HG02870 (cell line): ENCODE measurements around the gene SLC9A9.
A peak's percentile ranks its signal among the peaks of the same experiment; 100 is the strongest.

Experiments used
- ATAC-seq: cut with Tn5 transposase; IDR thresholded peaks from one replicate; pipeline ENCODE4 v1.9.1; 2021; ENCODE audit warnings: mild to moderate bottlenecking, moderate library complexity; ENCODE audit not compliant: unreplicated experiment

The SLC9A9 gene

DNA sequence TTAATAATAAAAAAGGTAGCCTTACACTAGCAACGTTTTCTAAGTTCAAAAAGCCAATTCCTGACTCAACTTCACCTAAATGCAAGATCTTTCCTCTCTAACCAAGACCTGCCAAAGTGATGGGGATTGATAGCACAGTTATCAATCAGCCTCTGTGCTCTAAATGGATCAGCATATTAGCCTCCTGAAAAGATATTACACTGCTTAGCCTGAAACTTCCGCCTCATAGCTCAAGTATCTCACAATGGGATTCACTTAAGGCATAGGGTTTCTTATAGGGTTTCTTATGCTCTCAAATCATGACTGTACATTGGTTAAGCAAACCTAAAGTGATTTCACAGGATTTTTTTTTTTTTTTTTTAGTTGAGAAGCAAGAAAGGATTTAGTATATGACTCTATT is 436 bp upstream of the SLC9A9 start:
- no peak for ATAC-seq

DNA sequence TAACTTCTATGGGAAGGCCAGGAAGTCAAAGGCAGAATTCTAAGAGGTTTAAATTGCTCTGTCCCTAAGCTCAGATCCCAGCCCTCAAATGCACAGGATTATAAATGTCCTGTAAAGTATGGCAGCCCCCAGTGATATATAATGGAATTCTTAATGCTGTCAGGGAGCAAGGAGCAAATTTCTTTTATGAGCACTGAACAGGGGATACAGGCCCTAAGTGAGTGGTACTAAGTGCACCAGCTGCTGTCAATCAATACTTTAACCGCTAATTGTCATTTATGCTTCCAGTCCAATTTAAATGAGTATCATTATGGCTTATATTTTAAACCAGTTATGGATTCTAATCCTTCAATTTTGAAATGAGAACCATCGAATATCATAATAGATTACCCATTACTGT is 4.7 kb downstream of the SLC9A9 start:
- ATAC-seq, result no peak

DNA sequence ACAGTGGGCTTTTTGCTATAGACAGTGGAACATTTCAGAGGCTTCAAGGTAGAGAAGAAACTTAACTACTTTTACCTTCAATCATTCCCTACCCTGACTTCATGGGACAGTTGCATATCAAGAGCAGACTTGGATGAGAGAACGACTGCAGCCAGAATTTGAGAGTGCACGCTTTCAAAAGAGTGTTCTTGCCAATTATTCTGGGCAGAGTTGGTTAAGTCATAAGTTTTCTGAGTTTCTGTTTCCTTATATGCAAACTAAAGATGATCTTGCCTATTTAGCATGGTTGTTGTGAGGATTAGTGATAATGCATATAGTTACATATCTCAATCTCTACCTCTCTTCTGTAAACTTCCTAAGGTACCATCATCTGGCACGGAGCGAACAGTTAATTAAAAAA is 7.6 kb downstream of the SLC9A9 start:
- ATAC-seq, result no peak

- ATAC-seq, result no peak
Observed at GRCh38 chr3:143839980-143840379, 8.3 kb downstream of the SLC9A9 start.

GRCh38 chr3:143837076-143837475 is 11.2 kb downstream of the SLC9A9 start:
- ATAC-seq, result no peak

- ATAC-seq, result no peak
Observed at GRCh38 chr3:143835312-143835711, 13.0 kb downstream of the SLC9A9 start.

DNA sequence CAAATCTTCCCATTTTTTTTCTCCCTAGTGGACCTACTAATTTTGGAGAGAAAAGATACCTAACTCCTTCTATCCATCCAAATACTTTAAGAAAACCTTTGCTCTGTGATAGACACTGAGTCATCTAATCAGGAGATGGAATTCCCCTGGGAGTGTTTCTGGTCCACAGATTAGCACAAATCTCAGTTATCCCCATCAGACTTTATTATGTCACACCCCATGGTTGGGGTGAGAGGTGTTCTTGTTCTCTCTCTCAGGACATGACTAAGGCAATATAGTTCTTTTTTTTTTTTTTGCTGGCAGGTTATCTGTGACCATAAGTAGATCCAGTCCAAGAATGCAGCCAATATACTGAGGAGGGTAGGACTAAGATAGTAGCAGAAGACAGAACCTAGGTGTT is 15.8 kb downstream of the SLC9A9 start:
- ATAC-seq, result peak; percentile 69

- ATAC-seq, result peak; percentile 78
Observed at GRCh38 chr3:143831994-143832393, 16.3 kb downstream of the SLC9A9 start.

DNA sequence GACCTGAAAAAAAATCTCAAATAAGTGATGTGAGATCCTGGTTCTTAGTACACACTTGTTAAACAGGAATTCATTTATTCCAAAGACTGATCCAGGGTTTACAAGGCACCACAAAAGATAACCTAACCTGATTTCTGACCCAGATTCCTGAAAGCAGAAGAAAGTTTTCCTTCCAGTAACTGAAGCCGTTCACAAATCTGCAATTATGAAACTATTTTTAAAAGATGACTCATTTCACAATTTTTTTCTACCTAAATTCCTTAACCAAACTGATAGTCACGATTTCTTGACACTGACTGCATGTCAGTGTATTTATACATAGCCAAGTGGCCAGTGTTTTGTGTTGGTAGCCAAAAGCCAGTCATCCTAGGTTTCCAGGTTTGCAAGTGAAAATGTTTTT is 17.1 kb downstream of the SLC9A9 start:
- ATAC-seq, result peak; percentile 29

DNA sequence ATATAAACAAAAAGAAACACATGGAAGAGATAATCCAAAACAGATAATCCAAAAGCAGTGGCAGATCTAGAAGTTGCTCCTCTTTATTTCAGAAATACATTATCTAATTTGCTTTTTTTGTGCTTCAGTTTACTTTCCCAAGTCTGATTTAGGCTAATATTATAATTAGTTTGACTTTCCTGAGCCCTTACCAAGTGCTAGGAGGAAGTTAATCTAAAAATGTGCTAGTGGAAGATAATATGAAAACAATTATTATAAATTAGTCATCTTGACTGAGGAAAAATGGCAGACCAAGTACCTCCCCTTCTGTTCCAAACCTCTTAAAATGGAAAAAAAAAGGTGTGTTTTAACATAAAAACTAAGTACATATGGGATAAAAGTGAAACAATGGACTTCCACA is 17.5 kb downstream of the SLC9A9 start:
- ATAC-seq, result no peak

- ATAC-seq, result no peak
Observed at GRCh38 chr3:143830063-143830462, 18.2 kb downstream of the SLC9A9 start.

DNA sequence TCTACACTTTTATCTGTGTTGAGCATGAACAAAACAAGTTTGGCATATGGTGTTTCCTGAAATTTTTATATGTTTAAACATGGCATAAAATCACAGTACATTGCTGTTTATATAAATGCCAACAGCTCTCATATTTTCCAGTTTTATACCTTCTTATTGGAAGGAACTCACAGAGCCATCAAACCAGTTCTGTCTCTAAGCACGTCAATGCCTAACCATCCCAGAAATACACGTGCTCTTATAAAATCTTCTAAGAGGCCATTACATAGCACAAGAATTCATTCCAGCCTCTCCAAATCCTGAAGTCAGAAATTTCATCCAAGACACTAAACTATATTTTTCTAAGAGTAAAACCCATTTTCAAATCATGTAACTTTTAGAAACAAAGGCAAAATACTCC is 20.8 kb downstream of the SLC9A9 start:
- no peak for ATAC-seq

- no peak for ATAC-seq
Observed at GRCh38 chr3:143826296-143826695, 22.0 kb downstream of the SLC9A9 start.

DNA sequence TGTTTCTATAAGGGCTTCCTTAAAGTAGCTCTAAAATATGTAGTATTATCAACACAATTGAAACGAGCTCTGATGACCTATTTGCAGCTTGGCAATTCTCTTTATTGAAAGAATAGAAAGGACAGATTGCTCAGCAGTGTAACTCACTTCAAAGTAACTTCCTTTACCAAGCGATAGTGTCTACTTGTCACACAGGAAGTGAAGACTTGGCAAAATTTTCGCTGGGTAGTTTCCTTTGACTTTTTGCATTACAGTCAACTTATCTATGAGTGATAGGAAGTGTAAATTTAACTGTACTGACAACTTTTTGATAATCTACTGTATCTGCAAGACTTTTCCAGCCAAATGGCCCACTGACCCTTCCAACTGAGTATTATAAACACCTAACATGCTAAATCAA is 22.8 kb downstream of the SLC9A9 start:
- no peak for ATAC-seq

- ATAC-seq, result no peak
Observed at GRCh38 chr3:143824735-143825385, 23.4 kb downstream of the SLC9A9 start.

DNA sequence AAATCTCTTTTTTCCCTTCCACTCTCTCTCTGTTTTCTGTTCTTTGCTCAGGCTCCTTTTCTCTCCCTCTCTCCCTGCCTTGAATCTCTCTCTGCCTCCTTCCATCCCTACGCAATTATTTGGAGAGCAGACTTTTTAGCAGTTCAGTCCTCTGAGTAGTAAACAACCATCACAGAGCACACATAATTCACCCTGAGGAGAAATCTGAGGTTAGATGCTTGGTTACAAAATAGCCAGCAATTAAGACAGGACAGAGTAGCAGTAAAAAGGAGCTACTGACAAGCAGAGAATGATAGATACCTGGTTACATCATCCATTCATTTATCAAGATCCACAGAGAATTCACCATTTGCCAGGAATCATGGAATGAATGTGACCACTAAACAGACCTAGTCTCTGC is 25.5 kb downstream of the SLC9A9 start:
- ATAC-seq, result no peak

DNA sequence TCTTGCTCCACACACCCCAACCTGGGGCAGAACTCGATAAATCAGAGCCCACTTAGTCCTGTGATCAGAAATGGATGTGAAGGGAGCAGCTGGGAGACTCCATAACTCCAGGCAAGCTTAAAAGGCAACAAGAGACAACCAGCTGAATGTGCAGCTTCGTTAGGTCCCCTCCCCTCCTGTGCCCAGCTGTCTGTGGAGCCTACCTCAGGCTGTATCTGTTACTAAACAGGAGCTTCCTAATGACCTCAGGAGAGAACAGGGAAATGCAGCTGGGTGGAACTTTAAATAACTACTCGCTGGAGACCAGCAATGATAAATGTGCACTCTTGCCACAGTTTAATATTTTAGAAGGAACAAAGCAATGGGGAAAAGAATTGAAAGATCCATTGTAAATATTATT is 25.9 kb downstream of the SLC9A9 start:
- no peak for ATAC-seq

- ATAC-seq, result no peak
Observed at GRCh38 chr3:143821862-143822261, 26.4 kb downstream of the SLC9A9 start.

DNA sequence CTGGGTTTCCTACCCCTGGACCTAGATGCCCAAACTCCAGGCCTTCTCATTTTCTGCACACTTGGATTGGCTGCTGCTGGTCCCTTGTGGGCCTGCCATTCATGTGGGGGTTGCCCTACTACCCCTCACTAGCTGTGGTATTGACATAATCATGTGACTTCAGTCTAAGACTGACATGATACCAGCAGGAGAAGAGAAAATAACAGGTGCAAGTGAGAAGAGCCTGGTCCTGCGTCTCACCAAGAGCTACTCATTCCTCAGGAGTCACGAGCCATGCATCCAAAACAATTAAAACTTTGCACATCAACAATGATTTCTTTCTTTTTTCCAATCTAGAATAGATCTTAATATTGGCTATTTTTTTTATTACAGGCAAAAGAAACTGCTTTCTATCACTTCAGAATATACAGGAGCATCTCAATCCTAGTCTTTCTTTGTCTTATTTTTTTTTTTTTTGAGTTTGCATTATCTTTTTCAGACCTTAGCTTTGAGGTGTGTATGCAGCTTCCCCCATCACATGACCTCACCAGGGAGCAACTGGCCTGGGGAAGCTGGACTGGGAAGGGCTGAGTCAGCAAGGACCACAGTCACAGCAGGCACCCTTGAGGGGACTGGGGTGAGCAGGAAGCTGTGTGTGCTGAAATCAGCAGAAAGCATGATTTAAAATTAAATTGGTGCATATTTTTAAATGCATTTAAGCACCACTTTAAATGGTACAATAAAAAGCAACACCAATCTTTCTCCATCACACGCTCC is 27.6 kb downstream of the SLC9A9 start:
- no peak for ATAC-seq

DNA sequence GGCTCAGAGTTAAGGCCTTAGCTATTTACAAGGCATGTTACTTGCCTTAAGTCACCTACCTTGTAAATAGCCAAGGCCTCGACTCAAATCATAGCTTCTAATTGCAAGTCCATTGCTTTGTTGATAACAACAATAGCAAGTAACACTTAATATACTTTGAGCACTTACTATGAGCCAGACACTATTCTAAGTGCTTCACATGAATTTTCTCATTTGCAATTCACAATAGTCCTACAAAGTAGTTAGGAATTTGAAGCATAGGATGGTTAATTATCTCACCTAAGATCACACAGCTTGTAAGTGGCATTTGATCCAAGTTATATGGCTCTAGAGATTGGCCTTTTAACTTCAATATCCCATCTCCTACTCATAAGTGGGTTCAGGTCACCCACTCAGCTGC is 28.4 kb downstream of the SLC9A9 start:
- ATAC-seq, result no peak

GRCh38 chr3:143814443-143814889 is 33.8 kb downstream of the SLC9A9 start:
- ATAC-seq, result peak; percentile 68

GRCh38 chr3:143812481-143812880 is 35.8 kb downstream of the SLC9A9 start:
- ATAC-seq, result no peak

DNA sequence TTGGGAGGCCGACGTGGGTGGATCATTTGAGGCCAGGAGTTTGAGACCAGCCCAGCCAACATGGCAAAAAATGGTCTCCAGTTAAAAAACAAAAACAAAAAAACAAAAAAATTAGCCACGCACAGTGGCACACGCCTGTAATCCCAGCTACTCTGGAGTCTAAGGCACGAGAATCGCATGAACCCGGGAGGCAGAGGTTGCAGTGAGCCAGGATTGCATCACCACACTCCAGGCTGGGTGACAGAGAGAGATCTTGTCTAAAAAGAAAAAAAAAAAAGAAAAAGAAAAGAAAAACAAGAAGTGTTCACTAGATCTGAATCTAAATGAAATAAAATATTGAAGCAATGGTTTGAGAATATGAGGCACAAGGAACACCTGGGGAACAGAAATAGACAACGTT is 36.7 kb downstream of the SLC9A9 start:
- no peak for ATAC-seq
